ENCODE data around the gene NFATC1. TPM values are rescaled to one million over a fixed set of nuclear protein-coding genes. Genes with fewer than 3 reads are reported as not detected.
"Not testable (repeated sequence)": the region's sequence is repeated elsewhere in the genome, so short reads cannot be mapped to it uniquely, and the experiment has no call there.

Gene NFATC1
- total RNA-seq, 4 donors from 2014 or later = 13.9 to 24.3 (median 16.7) TPM

- Histone ChIP-seq H3K36me3 (peaks cover 8% of the 10 kb centered on the region), H3K9me3 (no peaks in the 10 kb centered on the region), H3K27me3 (no peaks in the 10 kb centered on the region), H3K4me3 (no peak overlapping the region), H3K27ac (no peak overlapping the region), H3K4me1 (peaks cover under 1% of the 10 kb centered on the region)
- peak; percentile 30 to 66 for DNase-seq (ENCODE audit: low spot score in 2 of 2)
- WGBS = 95% methylated on average over 13 of the region's 25 CpGs
- no peak for TF ChIP-seq POLR2A (IDR thresholded peaks at IDR 0.05)
- no peak for TF ChIP-seq EP300 (IDR thresholded peaks at IDR 0.05)
- no peak for TF ChIP-seq CTCF (IDR thresholded peaks at IDR 0.05)
- no peak for TF ChIP-seq POLR2AphosphoS5 (IDR thresholded peaks at IDR 0.05)
Observed at GRCh38 chr18:79479116-79479760, 83.5 kb downstream of the NFATC1 start.

GRCh38 chr18:79479761-79480161 is 84.0 kb downstream of the NFATC1 start:
- no peaks in the 10 kb centered on the region for H3K9me3 ChIP-seq
- 88% methylated on average over 5 of the region's 20 CpGs for WGBS
- peaks cover 8% of the 10 kb centered on the region for H3K36me3 ChIP-seq
- peak; percentile 58 to 78 for DNase-seq (ENCODE audit: low spot score in 2 of 2)
- H3K4me3 ChIP-seq = no peak overlapping the region
- TF ChIP-seq EP300 (IDR thresholded peaks at IDR 0.05) = no peak
- no peak for TF ChIP-seq CTCF (IDR thresholded peaks at IDR 0.05)
- TF ChIP-seq POLR2AphosphoS5 (IDR thresholded peaks at IDR 0.05) = no peak
- no peak for TF ChIP-seq POLR2A (IDR thresholded peaks at IDR 0.05)
- H3K27me3 ChIP-seq = no peaks in the 10 kb centered on the region
- H3K27ac ChIP-seq = no peak overlapping the region
- peaks cover 6% of the 10 kb centered on the region for H3K4me1 ChIP-seq

GRCh38 chr18:79480171-79481045 is 84.7 kb downstream of the NFATC1 start:
- Histone ChIP-seq H3K4me3 (no peak overlapping the region), H3K27ac (no peak overlapping the region), H3K4me1 (peaks cover 12% of the 10 kb centered on the region), H3K36me3 (peaks cover 8% of the 10 kb centered on the region), H3K27me3 (no peaks in the 10 kb centered on the region), H3K9me3 (no peaks in the 10 kb centered on the region)
- DNase-seq (ENCODE audit: low spot score in 2 of 2) = peak; percentile 49 to 76
- 93% methylated on average over 14 of the region's 41 CpGs for WGBS
- no peak for TF ChIP-seq POLR2AphosphoS5 (IDR thresholded peaks at IDR 0.05)
- TF ChIP-seq POLR2A (IDR thresholded peaks at IDR 0.05) = no peak
- no peak for TF ChIP-seq EP300 (IDR thresholded peaks at IDR 0.05)
- no peak for TF ChIP-seq CTCF (IDR thresholded peaks at IDR 0.05)

- Histone ChIP-seq H3K9me3 (no peaks in the 10 kb centered on the region), H3K4me1 (peaks cover 20% of the 10 kb centered on the region), H3K4me3 (no peak overlapping the region), H3K27me3 (no peaks in the 10 kb centered on the region), H3K36me3 (peaks cover 11% of the 10 kb centered on the region), H3K27ac (no peak overlapping the region)
- no peak for TF ChIP-seq EP300 (IDR thresholded peaks at IDR 0.05)
- TF ChIP-seq CTCF (IDR thresholded peaks at IDR 0.05) = no peak
- WGBS = 86% methylated on average over 13 of the region's 26 CpGs
- DNase-seq (ENCODE audit: low spot score in 2 of 2) = peak; percentile 46 to 69
Observed at GRCh38 chr18:79481046-79481790, 85.5 kb downstream of the NFATC1 start.

GRCh38 chr18:79483393-79483792 is 87.7 kb downstream of the NFATC1 start:
- not testable (repeated sequence) for H3K27ac ChIP-seq, H3K27me3 ChIP-seq, H3K4me3 ChIP-seq, H3K9me3 ChIP-seq
- peak; percentile 31 to 34 for DNase-seq (ENCODE audit: low spot score in 2 of 2)
- WGBS = 91% methylated on average over 8 of the region's 25 CpGs
- peaks cover 31% of the 10 kb centered on the region for H3K36me3 ChIP-seq
- H3K4me1 ChIP-seq = peaks cover 20% of the 10 kb centered on the region

Measured in suprapubic skin (tissue), 4 donors.